Gastroesophageal sphincter (tissue), 4 donors: ENCODE measurements around the gene C12orf75. TPM values are rescaled to one million over a fixed set of nuclear protein-coding genes. Genes with fewer than 3 reads are reported as not detected.

Experiments
- ATAC-seq: fragments of 150-250 bp; one replicate; pipeline ENCODE4 v1.9.1; 2016; ENCODE audit warnings: mild to moderate bottlenecking, moderate library complexity
- H3K27ac ChIP-seq, 4 donors: fragments of 200-600 bp; sonication (generic) in 3 of 4; 1 replicate in 3 of 4; 2 replicates in 1 of 4; pipeline ENCODE4 v1.5.1; 2016 to 2019
- H3K27me3 ChIP-seq: fragments of 200-600 bp; sonication (generic); one replicate; pipeline ENCODE4 v1.5.1; 2019
- H3K36me3 ChIP-seq, 2 donors: fragments of 200-600 bp; sonication (generic); one replicate each; pipeline ENCODE4 v1.5.1; 2019; ENCODE audit warnings: control low read depth in 1 of 2
- H3K4me1 ChIP-seq, 3 donors: fragments of 200-600 bp; sonication (generic); 1 replicate in 2 of 3; 2 replicates in 1 of 3; pipeline ENCODE4 v1.5.1; 2016 to 2019; ENCODE audit warnings: control low read depth in 2 of 3
- H3K4me3 ChIP-seq, 2 donors: fragments of 200-600 bp; sonication (generic); one replicate each; pipeline ENCODE4 v1.5.1; 2019; ENCODE audit warnings: mild to moderate bottlenecking in 1 of 2, moderate library complexity in 1 of 2
- H3K9me3 ChIP-seq, 3 donors: fragments of 200-600 bp; sonication (generic); one replicate each; pipeline ENCODE4 v1.5.1; 2017 to 2019; ENCODE audit warnings: control low read depth in 2 of 3
- EP300 ChIP-seq: sonication (generic); formaldehyde crosslinking; IDR thresholded peaks from one replicate; pipeline ENCODE4 v1.6.1; 2017; ENCODE audit warnings: antibody characterized with exemption, mild to moderate bottlenecking
- POLR2A ChIP-seq, 2 donors: fragments of 450-650 bp; IDR thresholded peaks; one replicate each; pipeline ENCODE4 v1.6.1; 2017; ENCODE audit warnings: antibody characterized with exemption in 2 of 2, mild to moderate bottlenecking in 2 of 2, moderate library complexity in 1 of 2
- POLR2AphosphoS5 ChIP-seq: sonication (generic); formaldehyde crosslinking; IDR thresholded peaks from one replicate; pipeline ENCODE4 v1.6.1; 2017; ENCODE audit warnings: antibody characterized with exemption
- WGBS, 2 donors: methylation state at CpG; one replicate each; pipeline ENCODE4 v1.1.5; 2018; ENCODE audit warnings: low coverage in 1 of 2; 5-methylcytosine and 5-hydroxymethylcytosine counted together
- total RNA-seq, 4 donors: library from RNA; depleted of rRNA; stranded (reverse); fragments of >200 nt; gene quantifications; one replicate each; pipeline ENCODE4 v1.1.0, GENCODE V29; 2016
- TF ChIP-seq, protein P1 (sequence below), 4 experiments: fragments of 200-600 bp in 2 of 4; fragments of 450-650 bp in 2 of 4; sonication (generic) in 1 of 4; IDR thresholded peaks; one replicate each; pipeline ENCODE4 v1.5.1; 2017 to 2019; ENCODE audit warnings: antibody characterized with exemption in 4 of 4, mild to moderate bottlenecking in 2 of 4, moderate library complexity in 2 of 4

C12orf75 gene
- total RNA-seq, 4 donors from 2014 or later: 1.9 to 4.3 (median 2.2) TPM; not detected in 1

GRCh38 chr12:105347499-105347898 lies 17.0 kb downstream of the C12orf75 start:
- H3K27me3 ChIP-seq: no peaks in the 10 kb centered on the region
- no peaks in the 10 kb centered on the region for H3K4me1 ChIP-seq
- no peak overlapping the region for H3K4me3 ChIP-seq
- 80 to 93% methylated on average over 3 to 4 of the region's 4 CpGs for WGBS, 2 donors
- no peaks in the 10 kb centered on the region for H3K36me3 ChIP-seq
- no peak overlapping the region for H3K27ac ChIP-seq
- no peak for ATAC-seq
- H3K9me3 ChIP-seq: no peaks in the 10 kb centered on the region
- TF ChIP-seq EP300: no peak
- TF ChIP-seq POLR2A (IDR thresholded peaks at IDR 0.05): no peak
- TF ChIP-seq, protein P1, sequence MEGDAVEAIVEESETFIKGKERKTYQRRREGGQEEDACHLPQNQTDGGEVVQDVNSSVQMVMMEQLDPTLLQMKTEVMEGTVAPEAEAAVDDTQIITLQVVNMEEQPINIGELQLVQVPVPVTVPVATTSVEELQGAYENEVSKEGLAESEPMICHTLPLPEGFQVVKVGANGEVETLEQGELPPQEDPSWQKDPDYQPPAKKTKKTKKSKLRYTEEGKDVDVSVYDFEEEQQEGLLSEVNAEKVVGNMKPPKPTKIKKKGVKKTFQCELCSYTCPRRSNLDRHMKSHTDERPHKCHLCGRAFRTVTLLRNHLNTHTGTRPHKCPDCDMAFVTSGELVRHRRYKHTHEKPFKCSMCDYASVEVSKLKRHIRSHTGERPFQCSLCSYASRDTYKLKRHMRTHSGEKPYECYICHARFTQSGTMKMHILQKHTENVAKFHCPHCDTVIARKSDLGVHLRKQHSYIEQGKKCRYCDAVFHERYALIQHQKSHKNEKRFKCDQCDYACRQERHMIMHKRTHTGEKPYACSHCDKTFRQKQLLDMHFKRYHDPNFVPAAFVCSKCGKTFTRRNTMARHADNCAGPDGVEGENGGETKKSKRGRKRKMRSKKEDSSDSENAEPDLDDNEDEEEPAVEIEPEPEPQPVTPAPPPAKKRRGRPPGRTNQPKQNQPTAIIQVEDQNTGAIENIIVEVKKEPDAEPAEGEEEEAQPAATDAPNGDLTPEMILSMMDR (IDR thresholded peaks at IDR 0.05): no peak
- no peak for TF ChIP-seq POLR2AphosphoS5

DNA sequence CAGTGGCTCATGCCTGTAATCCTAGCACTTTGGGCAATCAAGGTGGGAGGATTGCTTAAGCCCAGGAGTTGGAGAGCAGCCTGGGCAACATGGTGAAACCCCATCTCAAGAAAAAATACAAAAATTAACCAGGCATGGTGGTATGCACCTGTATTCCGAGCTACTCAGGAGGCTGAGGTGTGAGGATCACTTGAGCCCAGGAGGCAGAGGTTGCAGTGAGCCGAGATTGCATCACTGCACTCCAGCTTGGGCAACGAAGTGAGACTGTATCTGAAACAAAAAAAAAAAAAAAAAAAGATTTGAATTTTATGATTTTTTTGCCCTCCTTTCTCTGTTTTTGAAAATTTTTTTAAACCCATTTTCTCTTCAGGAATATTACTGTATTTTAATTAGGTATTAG lies 17.7 kb downstream of the C12orf75 start:
- TF ChIP-seq, protein P1 (IDR thresholded peaks at IDR 0.05): no peak
- TF ChIP-seq POLR2A (IDR thresholded peaks at IDR 0.05) (no peak), POLR2AphosphoS5 (no peak), EP300 (no peak)
- no peaks in the 10 kb centered on the region for H3K9me3 ChIP-seq
- 70 to 97% methylated on average over 3 of the region's 3 CpGs for WGBS, 2 donors
- H3K27me3 ChIP-seq: no peaks in the 10 kb centered on the region
- H3K4me3 ChIP-seq: no peak overlapping the region
- no peaks in the 10 kb centered on the region for H3K36me3 ChIP-seq
- no peaks in the 10 kb centered on the region for H3K4me1 ChIP-seq
- H3K27ac ChIP-seq: no peak overlapping the region
- ATAC-seq: no peak

DNA sequence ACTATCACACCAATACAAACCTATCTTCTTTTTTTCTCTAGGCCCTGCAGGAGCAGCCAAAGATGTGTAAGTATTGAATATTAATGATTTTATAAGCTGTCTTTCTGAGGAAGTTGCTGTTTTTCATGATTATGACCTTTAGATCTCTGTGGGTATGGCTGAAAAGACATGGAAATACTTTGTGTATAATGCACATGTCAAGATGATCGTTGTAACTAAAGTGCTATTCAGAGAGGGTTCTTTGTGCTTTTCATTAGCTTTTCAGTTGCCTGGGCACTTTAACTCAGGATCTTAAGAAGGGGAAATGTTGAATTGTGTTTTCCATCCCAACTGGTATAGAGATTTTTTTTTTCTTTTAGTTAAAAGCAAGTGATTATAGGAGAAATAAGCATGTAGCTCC lies 18.1 kb downstream of the C12orf75 start:
- TF ChIP-seq EP300: no peak
- no peak for TF ChIP-seq POLR2AphosphoS5
- TF ChIP-seq, protein P1 (IDR thresholded peaks at IDR 0.05): no peak
- TF ChIP-seq POLR2A (IDR thresholded peaks at IDR 0.05): no peak
- Histone ChIP-seq H3K27ac (no peak overlapping the region), H3K4me3 (no peak overlapping the region), H3K4me1 (no peaks in the 10 kb centered on the region), H3K27me3 (no peaks in the 10 kb centered on the region), H3K36me3 (no peaks in the 10 kb centered on the region), H3K9me3 (no peaks in the 10 kb centered on the region)
- WGBS, 2 donors: 22 to 24% methylated on average over 1 of the region's 1 CpG
- no peak for ATAC-seq

GRCh38 chr12:105349138-105349537 lies 18.6 kb downstream of the C12orf75 start:
- ATAC-seq: no peak
- no peak overlapping the region for H3K27ac ChIP-seq
- no peak overlapping the region for H3K4me3 ChIP-seq
- no peaks in the 10 kb centered on the region for H3K36me3 ChIP-seq
- no peaks in the 10 kb centered on the region for H3K9me3 ChIP-seq
- TF ChIP-seq EP300: no peak
- TF ChIP-seq POLR2A (IDR thresholded peaks at IDR 0.05): no peak
- TF ChIP-seq, protein P1 (IDR thresholded peaks at IDR 0.05): no peak
- no peak for TF ChIP-seq POLR2AphosphoS5
- H3K4me1 ChIP-seq: no peaks in the 10 kb centered on the region
- no peaks in the 10 kb centered on the region for H3K27me3 ChIP-seq
- WGBS, 2 donors: no CpG with 5 or more reads among the region's 1 CpG

GRCh38 chr12:105351523-105351922 lies 21.0 kb downstream of the C12orf75 start:
- no peaks in the 10 kb centered on the region for H3K36me3 ChIP-seq
- H3K27me3 ChIP-seq: no peaks in the 10 kb centered on the region
- TF ChIP-seq POLR2A (IDR thresholded peaks at IDR 0.05) (no peak), POLR2AphosphoS5 (no peak), EP300 (no peak)
- TF ChIP-seq, protein P1 (IDR thresholded peaks at IDR 0.05): no peak
- H3K4me1 ChIP-seq: no peaks in the 10 kb centered on the region
- 83 to 100% methylated on average over 1 of the region's 1 CpG for WGBS, 2 donors
- no peak overlapping the region for H3K27ac ChIP-seq
- H3K9me3 ChIP-seq: no peaks in the 10 kb centered on the region
- H3K4me3 ChIP-seq: no peak overlapping the region
- ATAC-seq: no peak
